HG02970 (cell line): Measurements from ENCODE around the gene PTPRN2.
"Not testable (repeated sequence)": the region's sequence is repeated elsewhere in the genome, so short reads cannot be mapped to it uniquely, and the experiment has no call there.

Source experiments
- ATAC-seq: cut with Tn5 transposase; IDR thresholded peaks from one replicate; pipeline ENCODE4 v1.9.1; 2021; ENCODE audit warnings: mild to moderate bottlenecking, moderate library complexity, moderate number of reproducible peaks; ENCODE audit not compliant: unreplicated experiment, low FRiP score

Gene PTPRN2

GRCh38 chr7:157777194-157777762, 810.3 kb downstream of the PTPRN2 start:
- not testable (repeated sequence) for ATAC-seq

DNA sequence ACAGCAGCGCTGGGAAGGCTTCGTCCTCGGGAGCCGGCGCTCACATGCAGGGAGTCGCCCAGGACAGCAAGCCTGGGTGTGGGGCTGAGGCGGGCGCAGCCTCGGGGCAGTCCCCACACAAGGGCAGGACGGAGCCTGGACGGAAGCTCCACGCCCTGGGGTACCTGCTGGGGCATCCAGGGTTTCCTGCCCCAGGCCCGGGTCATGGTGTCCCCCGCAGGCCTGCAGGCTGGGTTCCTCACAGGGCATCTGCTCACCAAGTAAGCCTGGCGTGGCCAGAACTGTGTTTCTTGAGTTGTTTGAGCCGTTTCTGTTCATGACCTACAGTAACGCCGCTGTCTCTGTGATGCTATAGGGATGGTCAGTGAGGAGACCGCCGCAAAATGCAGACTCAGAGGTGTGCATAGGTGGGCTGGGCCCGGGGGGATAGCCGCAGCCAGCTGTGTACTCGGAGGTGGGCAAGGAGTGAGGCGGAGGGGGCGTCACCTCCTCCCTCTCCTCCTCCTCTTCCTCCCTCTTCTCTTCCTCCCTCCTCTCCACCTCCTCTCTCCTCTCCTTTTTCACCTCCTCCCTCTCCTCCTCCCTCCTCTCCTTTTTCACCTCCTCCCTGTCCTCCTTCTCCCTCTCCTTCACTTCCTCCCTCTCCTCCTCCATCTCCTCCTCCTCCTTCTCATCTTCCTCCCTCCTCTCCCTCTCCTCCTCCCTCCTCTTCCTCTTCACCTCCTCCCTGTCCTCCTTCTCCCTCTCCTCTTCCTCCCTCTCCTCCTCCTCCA, 811.9 kb downstream of the PTPRN2 start:
- ATAC-seq, result no peak

DNA sequence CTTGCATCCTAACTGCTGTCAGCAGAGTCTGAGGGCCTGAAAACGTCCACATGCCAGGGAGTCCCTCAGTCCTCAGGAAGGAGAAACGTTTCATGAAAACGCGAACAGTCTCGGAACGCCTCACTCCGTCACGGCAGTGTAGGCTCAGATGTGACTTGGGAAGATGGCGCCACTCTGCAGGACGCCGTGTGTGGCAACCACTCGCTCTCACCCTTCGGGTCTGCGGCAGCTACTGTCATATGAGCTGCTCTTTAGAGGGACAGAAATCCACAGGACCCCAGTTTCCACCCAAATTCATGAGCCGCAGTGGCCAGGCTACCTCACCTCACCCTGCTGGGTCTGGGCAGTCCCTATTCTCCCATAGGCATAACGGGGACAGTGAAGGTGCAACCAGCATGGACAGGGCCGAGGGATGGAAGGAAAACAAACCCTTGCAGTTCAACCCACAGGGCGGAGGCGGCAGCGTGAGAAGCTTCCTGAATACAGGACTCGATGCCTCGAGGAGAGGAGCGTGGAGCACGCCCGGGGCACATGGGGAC, 812.5 kb downstream of the PTPRN2 start:
- ATAC-seq, result no peak

- ATAC-seq, result no peak
Measured at GRCh38 chr7:157774495-157774894, 813.1 kb downstream of the PTPRN2 start.

DNA sequence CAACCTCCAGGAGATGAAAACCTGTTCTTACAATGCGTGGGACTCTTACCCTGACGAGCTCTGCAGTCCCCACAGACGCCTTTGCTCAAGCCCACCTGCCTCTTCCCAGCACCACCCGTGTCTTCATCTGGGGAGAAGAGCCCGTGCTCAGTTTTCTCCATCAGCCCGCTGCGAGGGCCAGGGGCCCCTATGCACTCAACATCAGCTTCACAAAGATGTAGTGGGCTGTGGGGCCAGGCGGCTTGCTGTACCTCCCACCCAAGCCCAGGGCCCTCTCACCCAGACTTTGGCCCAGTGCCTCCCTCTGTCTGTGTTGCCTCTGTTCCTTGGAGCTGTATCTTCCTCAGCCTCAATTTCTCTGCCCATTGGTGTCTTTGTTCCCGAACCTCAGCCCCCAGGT, 814.3 kb downstream of the PTPRN2 start:
- no peak for ATAC-seq

- ATAC-seq, result no peak
Measured at GRCh38 chr7:157772486-157773130, 815.0 kb downstream of the PTPRN2 start.

- no peak for ATAC-seq
Measured at GRCh38 chr7:157771689-157772088, 815.9 kb downstream of the PTPRN2 start.

DNA sequence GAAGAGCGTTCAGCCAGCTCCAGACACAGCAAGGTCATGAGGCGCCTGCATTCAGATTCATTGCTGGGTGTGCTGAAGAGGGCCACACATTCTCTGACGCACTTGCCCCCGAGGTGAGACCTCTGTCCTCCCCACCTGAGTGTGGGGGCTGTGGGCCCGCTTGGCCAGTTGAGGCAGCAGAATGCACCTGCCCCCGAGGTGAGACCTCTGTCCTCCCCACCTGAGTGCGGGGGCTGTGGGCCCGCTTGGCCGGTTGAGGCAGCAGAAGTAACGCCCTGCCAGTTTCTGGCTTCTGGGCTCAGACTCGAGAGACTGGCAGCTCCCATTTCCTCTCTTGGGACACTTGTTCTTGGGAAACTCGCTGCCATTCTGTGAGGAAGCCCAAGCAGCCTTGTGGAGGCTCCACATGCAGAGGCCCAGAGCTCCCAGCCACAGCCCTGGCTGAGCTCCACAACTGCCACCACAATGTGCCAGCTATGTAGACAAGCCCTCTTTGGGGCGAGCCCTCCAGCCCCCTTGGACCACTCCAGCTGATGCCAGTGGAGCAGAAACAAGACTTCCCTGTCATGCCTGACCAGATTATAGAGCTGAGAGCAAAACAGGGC, 816.8 kb downstream of the PTPRN2 start:
- no peak for ATAC-seq

DNA sequence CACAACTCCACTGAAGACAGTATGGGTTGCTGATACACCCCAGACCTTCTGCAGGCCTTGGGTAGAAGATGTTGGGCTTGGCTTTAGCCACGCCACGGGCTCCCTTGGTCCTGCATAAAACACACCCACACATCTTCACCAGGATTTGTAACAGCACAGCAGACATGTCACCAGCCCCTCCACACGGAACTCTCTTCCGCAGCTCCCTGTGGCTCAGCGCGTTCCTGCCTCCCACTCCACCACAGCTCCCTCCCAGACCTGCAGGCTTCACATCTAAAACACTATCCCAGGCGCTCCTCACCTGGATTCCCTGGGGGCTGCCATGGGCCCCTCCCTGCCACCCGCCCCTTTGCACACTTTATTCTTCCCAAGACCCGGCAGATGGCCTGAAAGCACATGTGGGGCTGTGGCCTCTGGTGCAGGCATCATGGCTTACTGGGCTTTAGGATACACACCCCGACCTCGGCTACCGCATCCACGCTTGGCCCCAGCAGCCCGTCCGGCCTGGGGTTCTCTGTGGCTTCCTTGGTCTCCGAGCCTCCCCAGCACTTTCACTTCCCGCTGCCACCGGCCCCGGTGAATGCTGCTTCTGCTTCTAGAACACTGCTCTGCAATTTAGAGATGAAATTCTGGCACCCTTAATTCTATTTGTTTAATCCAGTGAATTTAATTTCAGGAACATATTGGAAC, 818.0 kb downstream of the PTPRN2 start:
- ATAC-seq, result no peak

- ATAC-seq, result no peak
Measured at GRCh38 chr7:157769086-157769485, 818.5 kb downstream of the PTPRN2 start.

DNA sequence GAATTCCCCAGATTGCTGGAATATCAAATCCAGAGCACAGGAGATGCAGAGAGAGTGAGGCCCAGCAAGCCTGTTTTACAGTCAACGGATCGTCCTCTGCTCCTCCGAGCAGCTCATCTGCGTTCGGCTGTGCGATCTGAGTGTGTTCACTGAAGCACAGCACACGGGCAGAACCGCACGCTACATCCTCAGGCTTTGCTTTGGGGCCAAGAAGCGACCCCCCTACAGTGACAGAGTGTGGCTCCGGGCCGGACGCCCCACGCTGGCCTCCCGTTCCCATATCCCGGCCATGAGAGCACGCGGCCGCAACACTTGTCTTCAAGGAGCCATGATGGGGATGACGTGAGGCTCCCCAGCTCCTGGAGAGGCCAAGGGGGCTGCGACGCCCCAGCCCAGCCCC, 819.4 kb downstream of the PTPRN2 start:
- ATAC-seq, result no peak

DNA sequence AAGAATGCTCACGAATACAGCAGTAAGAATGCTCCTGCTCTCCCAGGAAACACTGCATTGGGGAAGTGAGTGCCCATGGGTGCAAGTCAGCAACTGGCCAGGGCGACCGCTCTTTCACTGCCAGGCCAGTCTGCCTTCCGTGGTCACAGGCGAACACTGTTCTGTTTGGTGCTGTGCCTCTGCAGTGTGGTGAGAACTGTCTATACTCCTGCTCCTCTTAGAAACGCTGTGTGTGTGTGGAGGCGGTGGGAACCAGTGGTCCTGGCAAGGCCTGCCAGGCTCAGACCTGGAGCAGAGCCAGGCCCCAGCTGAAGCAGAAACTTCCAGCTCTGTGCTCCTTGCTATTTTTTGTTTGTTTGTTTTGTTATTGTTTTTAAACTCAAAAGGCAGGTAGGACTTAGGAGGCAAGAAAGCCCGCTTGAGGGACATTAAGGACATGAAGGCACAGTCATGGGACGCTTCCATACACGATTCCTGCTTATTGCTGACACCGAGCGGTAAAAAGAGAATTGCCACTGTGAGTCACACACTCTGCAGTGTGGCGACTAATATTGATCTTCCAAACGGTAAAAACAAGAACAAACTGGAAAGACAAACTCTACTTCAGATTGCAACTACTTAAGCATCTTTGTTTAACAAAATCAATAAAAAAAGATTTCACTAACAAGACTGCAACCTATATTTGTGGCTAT, 820.0 kb downstream of the PTPRN2 start:
- ATAC-seq, result no peak

DNA sequence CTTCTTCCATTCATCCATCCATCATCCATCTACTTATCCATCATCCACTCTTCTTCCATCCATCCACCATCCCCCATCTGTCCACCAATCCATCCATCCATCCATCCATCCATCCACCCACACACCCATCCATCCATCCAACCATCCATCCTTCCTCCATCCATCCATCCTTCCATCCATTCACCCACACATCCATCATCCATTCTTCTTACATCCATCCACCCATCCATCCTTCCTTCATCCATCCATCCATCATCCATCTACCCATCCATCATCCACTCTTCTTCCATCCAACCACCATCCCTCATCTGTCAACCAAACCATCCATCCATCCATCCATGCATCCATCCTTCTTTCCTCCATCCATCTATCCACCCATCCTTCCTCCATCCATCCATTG, 821.5 kb downstream of the PTPRN2 start:
- ATAC-seq, result no peak

- no peak for ATAC-seq
Measured at GRCh38 chr7:157764946-157765537, 822.6 kb downstream of the PTPRN2 start.

DNA sequence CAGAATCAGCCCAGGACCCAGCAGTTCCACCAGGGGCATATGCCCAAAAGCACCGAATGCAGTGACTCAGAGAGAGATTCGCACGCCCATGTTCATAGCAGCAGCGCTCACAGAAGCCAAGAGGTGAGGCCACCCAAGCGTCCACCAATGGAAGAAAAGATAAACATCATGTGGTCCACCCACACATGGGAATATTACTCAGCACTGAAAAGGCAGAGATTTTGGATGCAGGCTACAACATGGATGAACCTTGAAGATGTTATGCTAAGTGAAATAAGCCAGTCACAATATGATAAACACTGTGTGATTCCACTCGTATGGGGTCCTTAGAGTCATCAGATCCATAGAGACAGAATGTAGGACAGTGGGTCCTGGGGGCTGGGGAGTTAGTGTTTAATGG, 823.4 kb downstream of the PTPRN2 start:
- ATAC-seq, result no peak

DNA sequence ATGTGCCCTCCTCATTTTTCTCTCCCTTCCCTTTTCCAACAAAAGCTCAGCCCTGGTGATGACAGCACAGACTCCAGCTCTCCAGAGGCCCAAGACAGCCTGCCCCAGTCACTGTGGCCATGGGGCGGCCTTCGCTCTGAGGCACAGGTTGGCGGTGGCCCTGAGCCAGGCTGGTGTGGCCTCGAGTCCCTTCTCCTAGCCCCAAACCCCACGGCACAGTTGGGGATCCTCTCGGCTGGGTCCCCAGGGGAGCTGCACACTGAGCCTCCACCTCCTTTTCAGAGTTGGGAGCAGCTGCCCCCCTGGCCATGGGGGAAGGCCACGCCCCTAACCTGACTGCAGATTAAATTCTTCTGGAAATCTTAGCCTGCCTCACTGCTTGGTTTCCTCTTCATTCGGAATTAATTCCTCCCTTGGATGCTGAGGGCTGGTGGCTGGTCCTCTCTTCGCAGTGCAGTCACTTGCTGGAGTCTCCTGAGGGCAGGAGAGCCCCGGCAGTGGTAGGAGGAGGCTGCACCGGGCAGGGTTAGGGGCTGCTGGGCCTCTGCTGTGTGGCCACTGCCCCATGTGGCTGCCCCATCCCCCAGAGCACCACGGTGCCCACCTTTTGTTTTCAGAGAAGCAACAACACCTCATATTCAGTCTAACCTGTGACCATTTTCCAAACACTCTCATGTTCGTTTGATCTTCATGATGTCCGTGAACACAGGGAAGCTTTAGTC, 824.2 kb downstream of the PTPRN2 start:
- no peak for ATAC-seq

- no peak for ATAC-seq
Measured at GRCh38 chr7:157762824-157763223, 824.8 kb downstream of the PTPRN2 start.

GRCh38 chr7:157760004-157760730, 827.5 kb downstream of the PTPRN2 start:
- ATAC-seq, result no peak
